ENCODE data around the gene TFEB. TPM values are rescaled to one million over a fixed set of nuclear protein-coding genes. Genes with fewer than 3 reads are reported as not detected.

Gene TFEB
- total RNA-seq, 2 donors from 2014 or later: 36.0 to 40.1 TPM

GRCh38 chr6:41706876-41707564 lies 28.4 kb downstream of the TFEB start:
- peak; percentile 7 to 14 for ATAC-seq
- Mint-ChIP-seq H3K27ac (peak overlapping the region; percentile 95), H3K27me3 (no peaks in the 10 kb centered on the region), H3K36me3 (no peaks in the 10 kb centered on the region), H3K4me1 (ENCODE audit: low read depth in 2 of 2) (peaks cover 55% of the 10 kb centered on the region in 2 donors), H3K9me3 (no peaks in the 10 kb centered on the region), H3K4me3 (peak overlapping the region; percentile 82)
- DNase-seq (ENCODE audit: low spot score): no peak

- DNase-seq (ENCODE audit: low spot score): peak; percentile 94
- H3K4me1 Mint-ChIP-seq (ENCODE audit: low read depth in 2 of 2): peaks cover 57% of the 10 kb centered on the region in 2 donors
- H3K27me3 Mint-ChIP-seq: no peaks in the 10 kb centered on the region
- H3K36me3 Mint-ChIP-seq: no peaks in the 10 kb centered on the region
- ATAC-seq: peak; percentile 94 to 96
- peak overlapping the region; percentile 95 for H3K27ac Mint-ChIP-seq
- H3K4me3 Mint-ChIP-seq: peak overlapping the region; percentile 82
- H3K9me3 Mint-ChIP-seq: no peaks in the 10 kb centered on the region
Measured at GRCh38 chr6:41705996-41706835, 29.2 kb downstream of the TFEB start.

DNA sequence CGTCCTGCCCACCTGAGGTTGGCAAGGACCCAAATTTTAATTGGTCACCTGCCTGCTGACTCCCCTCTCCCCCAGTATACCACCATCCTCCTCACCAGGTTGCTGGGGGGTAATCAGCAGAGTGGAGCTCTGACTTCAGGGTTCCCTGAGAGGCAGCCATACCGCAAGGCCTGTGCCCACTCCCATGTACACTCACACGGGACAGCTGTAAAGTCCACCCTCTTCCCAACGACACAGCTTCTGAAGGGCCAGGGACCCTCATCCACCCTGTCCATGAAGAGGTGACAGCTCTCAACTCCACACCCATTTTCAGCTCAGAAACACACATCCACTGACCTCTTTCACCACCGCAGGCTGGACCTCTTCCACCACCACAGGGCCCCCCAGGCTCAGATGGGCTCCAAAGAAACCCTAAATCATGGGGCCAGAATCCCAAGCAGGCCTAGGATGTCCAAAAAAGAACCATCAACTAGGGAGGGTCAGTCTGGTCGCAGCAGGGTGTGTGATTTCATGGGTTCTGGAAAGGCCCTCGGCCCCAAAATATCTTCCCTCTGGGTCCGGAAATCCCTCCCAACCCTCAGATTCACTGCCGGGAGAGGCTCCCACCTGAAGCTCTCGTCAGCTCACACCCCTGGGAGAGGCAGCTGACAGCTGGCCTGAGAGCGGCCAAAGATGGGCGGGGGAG lies 30.0 kb downstream of the TFEB start:
- peak overlapping the region; percentile 82 for H3K4me3 Mint-ChIP-seq
- no peaks in the 10 kb centered on the region for H3K27me3 Mint-ChIP-seq
- peak overlapping the region; percentile 95 for H3K27ac Mint-ChIP-seq
- peaks cover 56 to 58% of the 10 kb centered on the region in 2 donors for H3K4me1 Mint-ChIP-seq (ENCODE audit: low read depth in 2 of 2)
- ATAC-seq (no peak), DNase-seq (ENCODE audit: low spot score) (no peak)
- no peaks in the 10 kb centered on the region for H3K9me3 Mint-ChIP-seq
- no peaks in the 10 kb centered on the region for H3K36me3 Mint-ChIP-seq

DNA sequence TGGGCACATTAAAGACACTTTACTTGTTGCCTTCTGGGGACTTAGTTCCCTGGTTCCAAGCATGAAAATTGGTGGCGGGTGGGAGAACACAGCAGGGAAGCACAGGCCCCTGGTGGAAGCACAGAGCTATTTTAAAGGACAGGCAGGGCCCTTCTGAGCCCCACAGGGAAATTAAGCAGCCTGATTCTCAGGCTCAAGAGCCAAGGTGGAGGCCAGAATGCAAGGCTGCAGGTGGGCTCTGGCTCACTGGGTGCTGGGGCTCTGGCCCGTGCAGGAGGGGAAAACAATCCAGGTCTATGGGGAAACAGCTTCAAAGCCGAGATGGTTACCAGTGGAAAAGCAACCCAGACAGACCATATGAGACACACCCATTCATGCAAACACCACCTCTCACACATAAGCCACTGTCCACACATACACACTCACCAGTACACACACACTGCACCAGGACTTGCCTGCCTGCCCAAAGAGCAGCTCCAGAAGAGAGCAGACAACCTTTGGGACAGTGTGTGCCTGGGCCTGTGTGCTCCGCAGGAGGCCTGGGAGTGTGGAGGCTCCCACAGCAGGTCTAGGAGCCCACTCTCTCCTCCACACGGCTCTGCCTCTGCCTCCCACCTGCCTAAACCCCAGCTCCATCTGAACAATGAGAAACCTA lies 30.6 kb downstream of the TFEB start:
- H3K27me3 Mint-ChIP-seq: no peaks in the 10 kb centered on the region
- peak overlapping the region; percentile 95 for H3K27ac Mint-ChIP-seq
- peak overlapping the region; percentile 82 for H3K4me3 Mint-ChIP-seq
- no peak for ATAC-seq
- H3K36me3 Mint-ChIP-seq: no peaks in the 10 kb centered on the region
- no peak for DNase-seq (ENCODE audit: low spot score)
- H3K9me3 Mint-ChIP-seq: no peaks in the 10 kb centered on the region
- peaks cover 59 to 60% of the 10 kb centered on the region in 2 donors for H3K4me1 Mint-ChIP-seq (ENCODE audit: low read depth in 2 of 2)

GRCh38 chr6:41704028-41704427 lies 31.4 kb downstream of the TFEB start:
- H3K9me3 Mint-ChIP-seq: no peaks in the 10 kb centered on the region
- peak overlapping the region; percentile 95 for H3K27ac Mint-ChIP-seq
- ATAC-seq: no peak

GRCh38 chr6:41702771-41703494 lies 32.5 kb downstream of the TFEB start:
- Mint-ChIP-seq H3K27me3 (no peaks in the 10 kb centered on the region), H3K36me3 (no peaks in the 10 kb centered on the region), H3K27ac (no peak overlapping the region), H3K4me3 (no peak overlapping the region), H3K9me3 (no peaks in the 10 kb centered on the region), H3K4me1 (ENCODE audit: low read depth in 2 of 2) (peaks cover 63 to 64% of the 10 kb centered on the region in 2 donors)
- no peak for DNase-seq (ENCODE audit: low spot score)
- ATAC-seq: no peak

More at GRCh38 chr6:41704028-41704427, 31.4 kb downstream of the TFEB start:
- no peak overlapping the region for H3K4me3 Mint-ChIP-seq
- DNase-seq (ENCODE audit: low spot score): no peak
- no peaks in the 10 kb centered on the region for H3K36me3 Mint-ChIP-seq
- H3K27me3 Mint-ChIP-seq: no peaks in the 10 kb centered on the region
- peaks cover 62 to 64% of the 10 kb centered on the region in 2 donors for H3K4me1 Mint-ChIP-seq (ENCODE audit: low read depth in 2 of 2)

GRCh38 chr6:41702089-41702745 lies 33.2 kb downstream of the TFEB start:
- no peaks in the 10 kb centered on the region for H3K27me3 Mint-ChIP-seq
- H3K9me3 Mint-ChIP-seq: no peaks in the 10 kb centered on the region
- no peak for ATAC-seq
- H3K36me3 Mint-ChIP-seq: no peaks in the 10 kb centered on the region
- no peak overlapping the region for H3K4me3 Mint-ChIP-seq
- no peak for DNase-seq (ENCODE audit: low spot score)
- H3K4me1 Mint-ChIP-seq (ENCODE audit: low read depth in 2 of 2): peaks cover 57 to 61% of the 10 kb centered on the region in 2 donors
- no peak overlapping the region for H3K27ac Mint-ChIP-seq

DNA sequence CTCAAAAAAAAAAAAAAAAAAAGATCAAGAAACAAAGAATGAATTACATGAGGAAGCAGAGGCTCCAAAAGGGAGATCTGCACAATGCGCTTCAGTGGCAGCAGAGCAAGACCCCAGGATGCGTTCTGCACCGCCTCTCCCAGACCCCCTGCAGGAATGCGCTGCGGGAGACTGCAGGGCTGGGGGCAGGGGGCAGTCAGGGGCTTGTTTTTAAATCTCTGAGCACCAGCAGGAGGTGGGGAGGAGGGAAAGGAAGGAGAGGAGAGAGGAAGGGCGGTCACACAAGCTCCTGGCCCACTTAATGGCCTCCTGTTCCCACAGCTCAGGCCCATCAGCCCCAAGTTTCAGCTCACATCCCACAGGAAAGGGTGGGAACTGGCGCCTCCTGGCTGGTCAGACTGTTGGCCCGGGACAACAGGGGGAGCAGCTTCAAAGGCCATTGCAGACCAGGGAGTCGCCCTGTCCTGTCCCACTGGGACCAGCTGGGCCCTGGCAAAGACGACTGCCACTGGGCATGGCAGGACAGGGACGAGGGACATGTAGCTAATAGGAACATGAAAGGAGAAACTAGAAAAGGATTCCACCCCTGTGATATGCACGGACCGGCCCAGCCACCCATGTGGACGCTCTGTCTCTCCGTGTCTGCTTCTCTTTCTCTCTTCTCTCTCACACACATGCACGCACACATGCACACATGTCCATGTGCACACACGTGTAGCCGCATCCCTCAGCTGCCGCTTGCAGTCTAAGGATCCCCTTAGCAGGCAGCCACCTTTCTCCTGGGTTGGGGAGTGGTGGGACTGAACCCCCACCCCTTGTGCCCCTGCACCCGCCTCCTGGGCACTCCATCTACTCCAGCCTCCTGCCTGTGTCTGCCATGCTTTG lies 34.7 kb downstream of the TFEB start:
- DNase-seq (ENCODE audit: low spot score) (no peak), ATAC-seq (no peak)
- no peak overlapping the region for H3K4me3 Mint-ChIP-seq
- no peaks in the 10 kb centered on the region for H3K9me3 Mint-ChIP-seq
- H3K27ac Mint-ChIP-seq: peak overlapping the region in 1 of 2 donors; percentile 80
- no peaks in the 10 kb centered on the region for H3K27me3 Mint-ChIP-seq
- H3K4me1 Mint-ChIP-seq (ENCODE audit: low read depth in 2 of 2): peaks cover 42 to 48% of the 10 kb centered on the region in 2 donors
- no peaks in the 10 kb centered on the region for H3K36me3 Mint-ChIP-seq

GRCh38 chr6:41699063-41699462 lies 36.3 kb downstream of the TFEB start:
- H3K4me3 Mint-ChIP-seq: no peak overlapping the region

DNA sequence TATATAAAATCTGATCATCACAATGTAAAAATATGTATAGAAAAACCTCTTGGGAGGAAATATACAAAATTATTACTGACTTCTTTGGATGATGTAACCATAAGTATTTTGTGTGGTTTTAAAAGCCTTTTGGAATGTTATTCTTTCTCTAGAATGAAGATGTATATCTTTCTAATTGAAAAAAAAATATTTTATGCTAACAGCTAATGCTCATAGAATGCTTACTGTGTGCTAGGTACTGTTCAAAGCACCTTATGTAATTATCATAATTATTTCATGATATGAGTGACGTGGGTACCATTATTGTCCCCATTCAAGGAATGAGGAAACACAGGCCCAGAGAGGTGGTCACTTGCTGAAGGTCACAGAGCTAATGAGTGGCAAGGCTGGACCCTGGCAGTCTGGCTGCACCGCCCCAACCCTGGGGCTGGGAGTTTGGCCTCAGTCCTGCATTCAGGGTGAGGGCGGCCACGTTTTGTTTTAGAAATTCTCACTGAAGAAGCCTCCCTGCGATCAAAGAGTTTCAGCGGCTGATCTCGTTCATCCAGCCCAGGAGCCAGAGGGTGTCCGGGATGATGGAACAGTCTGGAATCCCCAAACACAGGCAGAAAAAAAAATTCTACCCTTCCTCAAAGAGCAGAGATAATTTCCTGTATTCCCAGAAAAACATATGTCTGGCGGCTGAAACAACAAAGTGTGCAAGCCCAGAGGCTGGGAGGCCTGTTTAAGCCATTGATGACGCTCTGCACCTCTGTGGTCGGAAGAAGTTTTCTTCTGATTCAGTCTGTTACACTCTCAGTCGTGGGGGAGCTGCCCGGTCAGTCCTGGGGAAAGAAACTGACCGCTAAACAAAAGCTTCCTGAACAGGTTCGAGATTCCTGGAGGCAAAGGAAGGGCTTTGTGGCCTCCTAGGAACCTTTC lies 37.3 kb downstream of the TFEB start:
- Mint-ChIP-seq H3K27me3 (no peaks in the 10 kb centered on the region), H3K9me3 (no peaks in the 10 kb centered on the region), H3K4me1 (ENCODE audit: low read depth in 2 of 2) (peaks cover 32 to 33% of the 10 kb centered on the region in 2 donors), H3K36me3 (no peaks in the 10 kb centered on the region), H3K27ac (peak overlapping the region; percentile 58 to 80), H3K4me3 (no peak overlapping the region)
- DNase-seq (ENCODE audit: low spot score): no peak
- no peak for ATAC-seq

More at GRCh38 chr6:41699063-41699462, 36.3 kb downstream of the TFEB start:
- Mint-ChIP-seq H3K36me3 (no peaks in the 10 kb centered on the region), H3K27me3 (no peaks in the 10 kb centered on the region), H3K4me1 (ENCODE audit: low read depth in 2 of 2) (peaks cover 33 to 38% of the 10 kb centered on the region in 2 donors), H3K9me3 (no peaks in the 10 kb centered on the region), H3K27ac (peak overlapping the region; percentile 58 to 80)
- no peak for DNase-seq (ENCODE audit: low spot score)
- ATAC-seq: peak; percentile 78 to 81

- peaks cover 36 to 37% of the 10 kb centered on the region in 2 donors for H3K4me1 Mint-ChIP-seq (ENCODE audit: low read depth in 2 of 2)
- H3K36me3 Mint-ChIP-seq: no peaks in the 10 kb centered on the region
- ATAC-seq (no peak), DNase-seq (ENCODE audit: low spot score) (no peak)
- H3K27ac Mint-ChIP-seq: no peak overlapping the region
- H3K4me3 Mint-ChIP-seq: no peak overlapping the region
- H3K27me3 Mint-ChIP-seq: no peaks in the 10 kb centered on the region
- no peaks in the 10 kb centered on the region for H3K9me3 Mint-ChIP-seq
Measured at GRCh38 chr6:41696788-41697187, 38.6 kb downstream of the TFEB start.

Data from natural killer cell treated with Interleukin-12 subunit alpha and Interleukin-12 subunit beta and Interleukin-15 and Interleukin-18, amount 100 ng/mL, for 72 hours (primary cell).